GM08714 (cell line): ENCODE measurements around the gene MOB2.

Experiments
- H3K4me3 ChIP-seq: fragments of 200-500 bp; sonication (Bioruptor generic); 2 replicates; pipeline ENCODE4 v1.5.1; 2014; ENCODE audit warnings: mild to moderate bottlenecking, low read length, inconsistent platforms
- ZNF274 ChIP-seq: IDR thresholded peaks from 2 replicates; pipeline ENCODE4 v1.6.1; 2012; ENCODE audit warnings: mild to moderate bottlenecking, low read depth, low read length

The MOB2 gene

GRCh38 chr11:1479006-1479677, 7.4 kb downstream of the MOB2 start:
- no peak overlapping the region for H3K4me3 ChIP-seq
- no peak for TF ChIP-seq ZNF274

DNA sequence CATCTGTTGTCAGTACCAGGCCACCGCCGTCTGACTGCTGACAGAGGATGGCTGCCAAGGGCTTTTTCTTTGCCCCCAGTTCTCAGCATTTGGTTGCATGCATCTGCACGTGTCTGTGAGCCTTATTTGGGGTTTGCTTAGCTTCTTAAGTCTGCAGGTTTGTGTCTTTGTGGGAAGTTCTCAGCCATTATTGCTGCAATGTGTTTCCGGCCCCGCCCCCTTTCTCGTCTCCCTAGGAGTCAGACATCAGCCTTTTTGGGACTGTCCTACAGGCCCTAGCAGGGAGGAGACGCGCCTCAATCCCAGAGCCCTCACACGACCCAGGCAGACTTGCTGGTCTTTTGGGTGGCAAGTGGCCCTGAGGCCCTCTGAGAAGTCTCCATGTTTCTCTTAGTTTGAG, 8.0 kb downstream of the MOB2 start:
- TF ChIP-seq ZNF274 = no peak
- H3K4me3 ChIP-seq = no peak overlapping the region

DNA sequence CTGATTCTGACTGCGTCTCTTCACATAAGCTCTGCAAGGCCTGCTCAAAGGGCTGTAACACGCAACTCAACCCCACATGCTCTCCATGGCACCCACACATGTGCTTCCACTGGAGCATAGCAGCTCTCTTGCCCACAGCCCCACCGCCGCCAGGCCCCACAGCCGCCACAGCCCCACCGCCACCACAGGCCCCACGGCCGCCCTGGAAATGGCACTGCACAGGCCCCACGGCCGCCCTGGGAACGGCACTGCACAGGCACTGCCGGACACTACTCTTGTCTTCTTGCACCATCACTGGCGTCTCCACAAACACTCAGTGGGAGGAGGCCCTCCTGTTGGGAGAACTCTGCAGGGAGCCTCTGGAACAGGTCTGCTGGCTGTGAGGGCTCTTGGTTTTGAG, 8.6 kb downstream of the MOB2 start:
- no peak overlapping the region for H3K4me3 ChIP-seq
- TF ChIP-seq ZNF274 = no peak

DNA sequence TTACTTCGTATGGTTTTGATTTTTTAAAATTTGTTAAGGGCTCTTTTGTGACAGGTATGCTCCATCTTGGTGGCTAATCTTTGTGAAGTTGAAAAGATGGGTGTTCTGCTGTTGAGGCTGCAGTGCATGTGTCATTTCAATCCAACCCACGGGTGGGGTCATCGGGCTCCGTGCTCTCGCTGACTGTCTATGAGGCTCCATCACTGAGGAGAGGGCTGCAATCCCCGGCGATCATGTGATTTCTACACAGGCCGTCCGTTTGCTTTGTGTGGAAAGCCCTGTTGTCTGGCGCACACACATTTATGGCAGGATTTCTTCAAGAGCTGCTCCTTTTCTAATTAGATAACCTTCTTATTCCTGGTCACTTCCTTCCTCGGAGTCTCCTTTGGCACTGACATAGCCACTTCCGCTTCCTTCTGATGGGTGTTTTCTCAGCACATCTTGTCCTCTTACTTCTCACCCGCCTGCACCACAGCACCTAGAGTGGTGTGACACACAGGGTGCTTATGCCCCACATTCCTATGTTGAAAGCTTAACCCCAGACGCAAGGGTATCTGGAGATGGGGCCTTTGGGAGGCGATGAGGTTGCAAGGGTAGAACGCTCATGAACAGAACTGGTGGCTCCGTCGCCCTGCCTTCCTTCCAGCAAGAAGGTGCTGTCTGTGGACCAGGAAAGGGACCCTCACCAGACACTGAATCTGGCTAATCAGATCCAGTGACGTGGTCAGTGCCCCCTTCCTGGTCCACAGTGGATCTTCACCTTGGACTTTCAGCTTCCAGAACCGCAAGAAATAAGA, 9.4 kb downstream of the MOB2 start:
- H3K4me3 ChIP-seq = no peak overlapping the region
- TF ChIP-seq ZNF274 = no peak

GRCh38 chr11:1475841-1476240, 10.7 kb downstream of the MOB2 start:
- TF ChIP-seq ZNF274 = no peak
- H3K4me3 ChIP-seq = no peak overlapping the region

GRCh38 chr11:1473786-1474185, 12.8 kb downstream of the MOB2 start:
- no peak overlapping the region for H3K4me3 ChIP-seq
- TF ChIP-seq ZNF274 = no peak

DNA sequence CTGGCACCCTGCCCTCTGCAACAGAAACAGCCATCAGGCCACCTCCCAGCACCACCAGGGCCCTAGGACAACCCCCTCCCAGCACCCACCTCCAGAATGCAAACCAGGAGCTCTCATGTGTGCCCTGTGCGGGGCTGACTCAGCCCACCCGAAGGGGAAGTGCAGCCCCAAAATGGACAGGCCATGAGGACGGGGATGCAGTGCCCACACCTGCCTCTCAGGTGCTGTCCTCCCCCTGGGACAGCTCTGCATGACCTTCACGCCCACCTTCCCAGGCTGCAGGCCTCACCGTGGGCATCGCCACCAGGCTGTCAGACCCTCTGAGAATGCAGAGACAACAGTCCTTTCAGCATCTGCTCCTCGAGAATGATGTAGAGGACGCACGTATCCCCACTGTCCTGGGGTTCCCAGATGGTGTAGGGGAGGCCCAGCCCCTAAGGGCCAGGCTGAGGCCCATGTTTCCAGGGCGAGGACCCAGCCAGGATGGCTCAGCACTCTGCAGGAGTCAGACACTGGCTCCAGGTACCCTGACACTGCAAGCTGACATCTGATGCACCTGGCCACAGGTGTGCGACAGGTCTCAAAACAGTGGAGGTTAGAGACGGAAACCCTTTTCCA, 13.5 kb downstream of the MOB2 start:
- no peak overlapping the region for H3K4me3 ChIP-seq
- TF ChIP-seq ZNF274 = no peak

- no peak overlapping the region for H3K4me3 ChIP-seq
- TF ChIP-seq ZNF274 = no peak
Measured at GRCh38 chr11:1472180-1473005, 14.2 kb downstream of the MOB2 start.

- no peak for TF ChIP-seq ZNF274
- H3K4me3 ChIP-seq = no peak overlapping the region
Measured at GRCh38 chr11:1471736-1472135, 14.8 kb downstream of the MOB2 start.

DNA sequence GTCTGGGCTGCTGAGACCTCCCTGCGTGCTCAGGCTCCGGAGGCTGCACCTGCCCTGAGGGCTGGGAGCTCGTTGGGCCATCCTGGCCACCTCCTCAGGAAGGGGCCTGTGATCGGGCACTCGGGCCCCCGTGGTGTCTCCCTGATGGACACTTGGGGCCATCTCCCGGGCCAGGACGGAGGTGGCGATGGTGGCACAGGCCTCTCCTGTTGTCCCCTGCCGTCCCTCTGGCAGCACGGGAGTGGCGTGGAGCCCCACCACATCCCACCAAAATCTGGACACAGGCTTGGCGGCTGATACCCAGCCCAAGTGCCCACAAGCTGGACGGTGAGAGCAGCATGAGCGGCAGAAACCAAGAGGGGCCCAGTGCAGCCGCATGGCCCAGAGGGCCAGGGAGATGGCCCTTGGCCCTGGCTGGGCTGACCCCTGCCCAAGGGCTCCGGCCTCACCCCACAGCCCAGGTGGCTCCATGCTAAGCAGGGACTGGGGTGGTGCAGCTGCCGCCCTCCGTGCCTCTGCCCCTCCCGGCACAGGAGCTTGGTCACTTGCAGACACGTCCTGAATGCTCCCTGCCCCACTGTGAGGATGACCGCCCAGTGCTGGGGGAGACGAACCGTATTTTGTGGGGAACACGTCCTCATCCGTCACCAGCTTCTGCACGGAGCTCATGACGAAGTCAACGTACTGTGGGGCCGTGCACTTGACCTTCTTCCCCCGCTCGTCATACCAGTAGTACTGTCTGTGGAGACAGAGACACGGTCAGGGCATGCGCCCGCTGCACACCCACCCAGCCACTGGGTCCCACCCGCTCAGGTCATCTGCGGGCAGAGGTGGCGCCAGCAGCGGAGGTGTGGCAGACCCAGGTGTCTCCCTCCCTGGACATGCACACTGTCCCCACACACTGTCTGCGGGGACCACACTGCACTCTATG, 15.6 kb downstream of the MOB2 start:
- no peak overlapping the region for H3K4me3 ChIP-seq
- no peak for TF ChIP-seq ZNF274

GRCh38 chr11:1469911-1470680, 16.5 kb downstream of the MOB2 start:
- no peak overlapping the region for H3K4me3 ChIP-seq
- TF ChIP-seq ZNF274 = no peak

DNA sequence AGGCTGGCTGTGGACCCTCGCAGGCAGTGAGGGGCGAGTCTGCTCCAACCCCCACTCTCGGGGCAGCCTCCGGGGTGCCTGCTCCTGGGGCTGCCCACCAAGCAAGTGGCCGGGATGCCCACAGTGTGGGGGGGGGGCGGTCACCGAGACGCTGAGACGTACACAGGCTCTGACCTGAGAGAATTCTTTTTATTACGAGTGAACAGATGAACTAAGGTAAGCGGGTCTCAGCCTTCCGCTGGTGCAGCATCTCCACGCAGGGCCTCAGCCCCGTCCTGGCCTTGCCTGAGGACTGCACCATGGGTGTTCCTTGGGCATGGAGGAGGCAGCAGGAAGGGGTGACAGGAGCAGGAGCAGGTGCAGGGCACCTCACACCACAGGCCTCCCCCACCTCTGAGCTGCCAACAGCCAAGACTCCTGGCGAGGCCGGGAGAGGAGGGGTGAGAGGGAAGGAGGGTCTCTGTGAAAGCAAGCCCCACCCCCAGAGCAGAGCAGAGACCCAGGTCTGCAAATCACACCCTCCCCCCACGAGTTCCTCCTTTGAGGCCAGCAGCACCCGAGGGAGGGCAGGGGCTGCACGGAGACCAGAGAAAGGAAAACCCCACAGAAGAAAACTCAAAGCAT, 17.2 kb downstream of the MOB2 start:
- H3K4me3 ChIP-seq = no peak overlapping the region
- no peak for TF ChIP-seq ZNF274
